ENCODE data around the gene SLC5A1.
"Not testable (repeated sequence)": the region's sequence is repeated elsewhere in the genome, so short reads cannot be mapped to it uniquely, and the experiment has no call there.

Gene SLC5A1

GRCh38 chr22:32150647-32151046 lies 107.6 kb downstream of the SLC5A1 start:
- not testable (repeated sequence) for DNase-seq

- DNase-seq = not testable (repeated sequence)
Measured at GRCh38 chr22:32151641-32152040, 108.6 kb downstream of the SLC5A1 start.

- DNase-seq = not testable (repeated sequence)
Measured at GRCh38 chr22:32154727-32155126, 111.7 kb downstream of the SLC5A1 start.

GRCh38 chr22:32157632-32158031 lies 114.6 kb downstream of the SLC5A1 start:
- not testable (repeated sequence) for DNase-seq

GRCh38 chr22:32158712-32159533 lies 115.9 kb downstream of the SLC5A1 start, which contains the start of gene C22orf42:
Gene C22orf42 (minus strand): TSS chr22:32159303. CDS start chr22:32159215, 88 bp downstream.
- DNase-seq = no peak

GRCh38 chr22:32160411-32160810 lies 117.3 kb downstream of the SLC5A1 start:
- not testable (repeated sequence) for DNase-seq

All from activated CD8-positive, alpha-beta memory T cell treated with anti-CD3 and anti-CD28 coated beads, Interleukin-2, amount 50 U/mL, for 4 hours (primary cell).